ENCODE measurements around the gene FXYD6. TPM values are rescaled to one million over a fixed set of nuclear protein-coding genes. Genes with fewer than 3 reads are reported as not detected.

Gene FXYD6
- total RNA-seq, 1 donor from 2014 or later, result 95.6 TPM

GRCh38 chr11:117883063-117883462, 6.6 kb upstream of the FXYD6 start:
- H3K4me2 ChIP-seq, result no peak overlapping the region
- Mint-ChIP-seq H3K36me3 (no peaks in the 10 kb centered on the region), H3K4me3 (no peak overlapping the region), H3K9me3 (peaks cover 4% of the 10 kb centered on the region), H3K4me1 (peaks cover 29% of the 10 kb centered on the region), H3K27ac (no peak overlapping the region), H3K27me3 (ENCODE audit: insufficient read depth, low read depth) (peaks cover 10% of the 10 kb centered on the region)
- H4K20me1 ChIP-seq (ENCODE audit: low read depth), result no peaks in the 10 kb centered on the region
- no peak overlapping the region for H2AFZ ChIP-seq (replicated peaks)
- no peak for DNase-seq (ENCODE audit: low spot score)
- peaks cover 11% of the 10 kb centered on the region for H3K27me3 ChIP-seq
- no peak overlapping the region for H3K4me3 ChIP-seq
- TF ChIP-seq CTCF (IDR thresholded peaks at IDR 0.05), result no peak
- no peak for TF ChIP-seq EZH2phosphoT487 (IDR thresholded peaks at IDR 0.05)
- TF ChIP-seq EZH2 (IDR thresholded peaks at IDR 0.05), result no peak
- H3K36me3 ChIP-seq, result no peaks in the 10 kb centered on the region
- H3K27ac ChIP-seq, result no peak overlapping the region
- H3K4me1 ChIP-seq, result peaks cover 6% of the 10 kb centered on the region
- peaks cover 5% of the 10 kb centered on the region for H3F3A ChIP-seq (ENCODE audit: low read depth)
- H3K79me2 ChIP-seq (ENCODE audit: low read depth), result no peaks in the 10 kb centered on the region
- H3K9ac ChIP-seq, result no peak overlapping the region
- H3K9me3 ChIP-seq (ENCODE audit: low read depth), result no peaks in the 10 kb centered on the region

- Histone ChIP-seq H3F3A (ENCODE audit: low read depth) (peaks cover 11% of the 10 kb centered on the region), H3K4me2 (no peak overlapping the region), H3K36me3 (no peaks in the 10 kb centered on the region), H3K4me1 (peaks cover 12% of the 10 kb centered on the region), H3K79me2 (ENCODE audit: low read depth) (no peaks in the 10 kb centered on the region), H3K9me3 (ENCODE audit: low read depth) (no peaks in the 10 kb centered on the region), H3K9ac (no peak overlapping the region), H2AFZ (replicated peaks) (no peak overlapping the region), H3K27ac (no peak overlapping the region), H3K27me3 (peaks cover 18% of the 10 kb centered on the region), H4K20me1 (ENCODE audit: low read depth) (no peaks in the 10 kb centered on the region), H3K4me3 (no peak overlapping the region)
- peaks cover 4% of the 10 kb centered on the region for H3K9me3 Mint-ChIP-seq
- peaks cover 30% of the 10 kb centered on the region for H3K4me1 Mint-ChIP-seq
- no peak overlapping the region for H3K4me3 Mint-ChIP-seq
- no peak overlapping the region for H3K27ac Mint-ChIP-seq
- no peak for DNase-seq (ENCODE audit: low spot score)
- H3K36me3 Mint-ChIP-seq, result no peaks in the 10 kb centered on the region
- H3K27me3 Mint-ChIP-seq (ENCODE audit: insufficient read depth, low read depth), result peaks cover 10% of the 10 kb centered on the region
- no peak for TF ChIP-seq EZH2phosphoT487 (IDR thresholded peaks at IDR 0.05)
- no peak for TF ChIP-seq CTCF (IDR thresholded peaks at IDR 0.05)
- TF ChIP-seq EZH2 (IDR thresholded peaks at IDR 0.05), result no peak
Observed at GRCh38 chr11:117882311-117882905, 6.0 kb upstream of the FXYD6 start.

- Histone ChIP-seq H3F3A (ENCODE audit: low read depth) (peaks cover 18% of the 10 kb centered on the region), H3K9me3 (ENCODE audit: low read depth) (no peaks in the 10 kb centered on the region), H3K4me1 (peaks cover 18% of the 10 kb centered on the region), H3K36me3 (no peaks in the 10 kb centered on the region), H4K20me1 (ENCODE audit: low read depth) (no peaks in the 10 kb centered on the region), H3K4me2 (no peak overlapping the region), H3K27ac (no peak overlapping the region), H3K27me3 (peaks cover 21% of the 10 kb centered on the region), H2AFZ (replicated peaks) (no peak overlapping the region), H3K79me2 (ENCODE audit: low read depth) (peaks cover 2% of the 10 kb centered on the region), H3K4me3 (no peak overlapping the region), H3K9ac (no peak overlapping the region)
- no peaks in the 10 kb centered on the region for H3K9me3 Mint-ChIP-seq
- no peaks in the 10 kb centered on the region for H3K36me3 Mint-ChIP-seq
- DNase-seq (ENCODE audit: low spot score), result no peak
- peaks cover 33% of the 10 kb centered on the region for H3K4me1 Mint-ChIP-seq
- H3K27ac Mint-ChIP-seq, result no peak overlapping the region
- peaks cover 15% of the 10 kb centered on the region for H3K27me3 Mint-ChIP-seq (ENCODE audit: insufficient read depth, low read depth)
- no peak overlapping the region for H3K4me3 Mint-ChIP-seq
- TF ChIP-seq CTCF (IDR thresholded peaks at IDR 0.05), result no peak
Observed at GRCh38 chr11:117881217-117881616, 4.8 kb upstream of the FXYD6 start.

All from neural progenitor cell (in vitro differentiated cells).